Daoy (cell line): ENCODE results near the gene OLFM2. TPM values are rescaled to one million over a fixed set of nuclear protein-coding genes. Genes with fewer than 3 reads are reported as not detected.
"Not testable (repeated sequence)": the region's sequence is repeated elsewhere in the genome, so short reads cannot be mapped to it uniquely, and the experiment has no call there.

Experiments used
- DNase-seq: peaks from one replicate; pipeline ENCODE4 v3.0.0-alpha.2; 2015; ENCODE audit warnings: low read depth
- total RNA-seq: library from RNA; depleted of rRNA; stranded (reverse); fragments of >200 nt; shearing (Covaris generic); gene quantifications from 2 replicates; pipeline ENCODE4 v1.2.3, GENCODE V29; 2014

OLFM2 gene
- total RNA-seq, 1 experiment from 2014 or later = 15.7 TPM

- no peak for DNase-seq
Observed at GRCh38 chr19:9863759-9864158, 72.6 kb downstream of the OLFM2 start.

GRCh38 chr19:9862938-9863337, 73.4 kb downstream of the OLFM2 start:
- DNase-seq = no peak

- no peak for DNase-seq
Observed at GRCh38 chr19:9861503-9861902, 74.8 kb downstream of the OLFM2 start.

- no peak for DNase-seq
Observed at GRCh38 chr19:9860407-9860806, 75.9 kb downstream of the OLFM2 start.

- DNase-seq = no peak
Observed at GRCh38 chr19:9858766-9859165, 77.5 kb downstream of the OLFM2 start.

- DNase-seq = no peak
Observed at GRCh38 chr19:9857920-9858746, 78.2 kb downstream of the OLFM2 start.

GRCh38 chr19:9857076-9857721, 79.1 kb downstream of the OLFM2 start:
- DNase-seq = no peak

- DNase-seq = no peak
Observed at GRCh38 chr19:9856609-9857008, 79.7 kb downstream of the OLFM2 start.

- no peak for DNase-seq
Observed at GRCh38 chr19:9854282-9854846, 82.0 kb downstream of the OLFM2 start.

GRCh38 chr19:9850235-9850959, 85.9 kb downstream of the OLFM2 start:
- no peak for DNase-seq

- no peak for DNase-seq
Observed at GRCh38 chr19:9849791-9850190, 86.5 kb downstream of the OLFM2 start.

GRCh38 chr19:9848762-9849161, 87.6 kb downstream of the OLFM2 start:
- DNase-seq = no peak

- DNase-seq = no peak
Observed at GRCh38 chr19:9848060-9848459, 88.3 kb downstream of the OLFM2 start.

- DNase-seq = peak; percentile 94
Observed at GRCh38 chr19:9847087-9847671, 89.1 kb downstream of the OLFM2 start.

- DNase-seq = not testable (repeated sequence)
Observed at GRCh38 chr19:9843626-9844273, 92.6 kb downstream of the OLFM2 start.

GRCh38 chr19:9842834-9843625, 93.3 kb downstream of the OLFM2 start:
- DNase-seq = no peak

GRCh38 chr19:9839415-9839814, 96.9 kb downstream of the OLFM2 start:
- DNase-seq = no peak

GRCh38 chr19:9838324-9838723, 98.0 kb downstream of the OLFM2 start:
- no peak for DNase-seq

- DNase-seq = no peak
Observed at GRCh38 chr19:9836021-9836420, 100.3 kb downstream of the OLFM2 start.

- DNase-seq = no peak
Observed at GRCh38 chr19:9835507-9835949, 100.8 kb downstream of the OLFM2 start.
